ENCODE measurements around the gene CHRM1.

CHRM1 gene

GRCh38 chr11:62905296-62905695 is 15.9 kb downstream of the CHRM1 start:
- Mint-ChIP-seq H3K27ac (no peak overlapping the region), H3K36me3 (ENCODE audit: low read depth) (no peaks in the 10 kb centered on the region), H3K4me1 (ENCODE audit: low read depth) (peaks cover 17% of the 10 kb centered on the region), H3K9me3 (no peaks in the 10 kb centered on the region), H3K27me3 (ENCODE audit: low read depth) (peaks cover 29% of the 10 kb centered on the region), H3K4me3 (peak overlapping the region; percentile 30)
- no peak for DNase-seq (ENCODE audit: low spot score)

- Mint-ChIP-seq H3K27me3 (ENCODE audit: low read depth) (peaks cover 30% of the 10 kb centered on the region), H3K27ac (no peak overlapping the region), H3K36me3 (ENCODE audit: low read depth) (no peaks in the 10 kb centered on the region), H3K4me1 (ENCODE audit: low read depth) (peaks cover 17% of the 10 kb centered on the region), H3K4me3 (no peak overlapping the region), H3K9me3 (no peaks in the 10 kb centered on the region)
- DNase-seq (ENCODE audit: low spot score) = no peak
Measured at GRCh38 chr11:62902932-62903331, 18.2 kb downstream of the CHRM1 start.

DNA sequence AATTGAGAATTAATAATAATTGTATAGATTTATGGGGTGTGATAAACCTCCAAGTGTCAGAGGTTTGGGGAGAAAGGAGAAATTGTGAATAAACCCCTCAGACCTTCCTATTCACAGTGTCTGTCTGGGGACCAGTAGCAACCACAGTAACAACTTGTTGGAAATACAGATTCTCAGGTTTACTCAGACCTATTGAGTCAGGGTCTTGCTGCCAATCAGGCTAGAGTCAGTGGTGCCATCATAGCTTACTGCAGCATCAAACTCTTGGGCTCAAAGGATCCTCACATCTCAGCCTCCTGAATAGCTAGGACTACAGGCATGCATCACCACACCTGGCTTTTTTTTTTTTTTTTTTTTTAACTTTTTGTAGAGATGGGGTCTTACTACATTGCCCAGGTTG is 23.1 kb downstream of the CHRM1 start:
- Mint-ChIP-seq H3K36me3 (ENCODE audit: low read depth) (no peaks in the 10 kb centered on the region), H3K4me1 (ENCODE audit: low read depth) (peaks cover 8% of the 10 kb centered on the region), H3K9me3 (no peaks in the 10 kb centered on the region), H3K27ac (no peak overlapping the region), H3K4me3 (no peak overlapping the region), H3K27me3 (ENCODE audit: low read depth) (peaks cover 18% of the 10 kb centered on the region)
- DNase-seq (ENCODE audit: low spot score) = no peak

DNA sequence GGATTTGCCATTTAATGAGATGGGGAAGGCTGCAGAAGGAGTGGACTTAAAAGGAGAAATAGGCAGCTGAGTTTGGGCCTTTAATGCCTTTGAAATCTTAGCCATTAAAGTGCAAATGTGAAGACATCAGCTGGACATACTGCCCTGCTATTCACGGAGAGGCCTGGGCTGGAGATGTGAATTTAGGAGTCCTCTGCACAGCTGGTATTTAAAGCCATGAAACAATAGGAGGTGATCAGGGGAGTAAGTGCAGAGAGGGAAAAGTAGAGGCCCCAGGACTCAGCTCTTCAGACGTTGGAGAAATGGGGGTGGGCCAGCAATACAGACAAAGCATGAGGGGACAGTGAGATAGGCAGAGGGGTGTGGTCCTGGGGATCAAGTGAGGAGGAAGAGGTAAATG is 23.9 kb downstream of the CHRM1 start:
- Mint-ChIP-seq H3K9me3 (no peaks in the 10 kb centered on the region), H3K27ac (no peak overlapping the region), H3K4me3 (no peak overlapping the region), H3K36me3 (ENCODE audit: low read depth) (no peaks in the 10 kb centered on the region), H3K27me3 (ENCODE audit: low read depth) (peaks cover 17% of the 10 kb centered on the region), H3K4me1 (ENCODE audit: low read depth) (peaks cover 3% of the 10 kb centered on the region)
- DNase-seq (ENCODE audit: low spot score) = no peak

- H3K9me3 Mint-ChIP-seq = no peaks in the 10 kb centered on the region
- H3K27ac Mint-ChIP-seq = no peak overlapping the region
- DNase-seq (ENCODE audit: low spot score) = no peak
- no peaks in the 10 kb centered on the region for H3K36me3 Mint-ChIP-seq (ENCODE audit: low read depth)
- H3K4me1 Mint-ChIP-seq (ENCODE audit: low read depth) = peaks cover 2% of the 10 kb centered on the region
- no peak overlapping the region for H3K4me3 Mint-ChIP-seq
- H3K27me3 Mint-ChIP-seq (ENCODE audit: low read depth) = peaks cover 14% of the 10 kb centered on the region
Measured at GRCh38 chr11:62896049-62896448, 25.1 kb downstream of the CHRM1 start.

- Mint-ChIP-seq H3K9me3 (no peaks in the 10 kb centered on the region), H3K4me1 (ENCODE audit: low read depth) (peaks cover 2% of the 10 kb centered on the region), H3K36me3 (ENCODE audit: low read depth) (no peaks in the 10 kb centered on the region), H3K27me3 (ENCODE audit: low read depth) (peaks cover 13% of the 10 kb centered on the region), H3K27ac (no peak overlapping the region), H3K4me3 (no peak overlapping the region)
- no peak for DNase-seq (ENCODE audit: low spot score)
Measured at GRCh38 chr11:62895501-62895900, 25.7 kb downstream of the CHRM1 start.

DNA sequence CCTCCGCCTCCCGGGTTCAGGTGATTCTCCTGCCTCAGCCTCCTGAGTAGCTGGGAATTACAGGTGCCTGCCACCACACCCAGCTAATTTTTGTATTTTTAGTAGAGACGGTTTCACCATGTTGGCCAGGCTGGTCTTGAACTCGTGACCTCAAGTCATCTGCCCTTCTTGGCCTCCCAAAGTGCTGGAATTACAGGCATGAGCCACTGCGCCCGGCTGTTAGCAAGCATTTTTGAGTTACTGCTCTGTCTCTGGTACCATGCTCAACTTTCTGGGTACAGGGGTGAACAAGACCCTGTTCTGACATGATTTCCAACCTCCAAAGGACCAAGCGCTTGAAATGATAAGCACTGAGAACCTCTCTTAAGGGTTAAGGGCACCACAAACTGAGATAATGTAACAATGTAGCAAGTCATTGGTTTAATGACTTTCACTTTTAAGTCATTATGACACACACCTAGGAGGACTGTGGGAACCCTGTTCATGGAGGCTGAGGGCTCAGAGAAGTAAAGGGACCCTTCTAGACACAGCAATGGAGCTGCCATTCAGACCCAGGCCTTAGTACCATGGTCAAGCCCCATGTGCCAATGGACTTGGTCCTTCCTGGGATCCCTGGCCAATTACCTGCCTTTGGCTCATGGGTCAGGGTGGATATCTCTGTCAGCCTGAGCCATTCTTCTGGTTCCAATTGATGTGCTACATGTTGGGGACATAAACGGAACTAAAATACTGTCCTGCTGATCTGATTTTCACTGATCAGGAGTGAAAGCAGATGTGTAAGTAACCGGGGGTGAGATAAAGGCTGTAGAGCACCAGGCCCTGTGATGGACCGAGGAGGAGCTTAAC is 28.9 kb downstream of the CHRM1 start:
- Mint-ChIP-seq H3K4me1 (ENCODE audit: low read depth) (peaks cover 2% of the 10 kb centered on the region), H3K27me3 (ENCODE audit: low read depth) (peaks cover 4% of the 10 kb centered on the region), H3K27ac (no peak overlapping the region), H3K36me3 (ENCODE audit: low read depth) (peaks cover 27% of the 10 kb centered on the region), H3K4me3 (no peak overlapping the region), H3K9me3 (no peaks in the 10 kb centered on the region)
- DNase-seq (ENCODE audit: low spot score) = no peak

- Mint-ChIP-seq H3K4me3 (no peak overlapping the region), H3K27ac (no peak overlapping the region), H3K4me1 (ENCODE audit: low read depth) (peaks cover 13% of the 10 kb centered on the region), H3K27me3 (ENCODE audit: low read depth) (no peaks in the 10 kb centered on the region), H3K9me3 (no peaks in the 10 kb centered on the region), H3K36me3 (ENCODE audit: low read depth) (peaks cover 49% of the 10 kb centered on the region)
- no peak for DNase-seq (ENCODE audit: low spot score)
Measured at GRCh38 chr11:62889484-62890437, 31.4 kb downstream of the CHRM1 start.

DNA sequence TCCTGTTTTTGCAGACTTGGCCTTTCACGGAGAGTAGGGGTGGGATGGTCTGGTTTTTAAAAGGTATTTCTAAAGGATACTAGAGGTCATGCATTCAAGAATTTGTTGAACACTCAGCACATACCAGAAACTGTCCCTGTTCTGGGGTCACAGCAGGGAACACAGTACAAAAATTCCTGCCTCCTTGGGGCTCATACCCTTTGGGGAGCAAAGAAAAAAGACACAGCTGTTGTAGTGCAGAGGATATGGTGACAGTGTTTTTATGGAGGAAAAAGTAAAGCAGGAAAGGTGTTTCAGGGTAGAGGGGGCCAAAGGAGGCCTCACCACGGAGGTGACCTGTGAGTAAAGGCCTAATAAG is 32.1 kb downstream of the CHRM1 start:
- Mint-ChIP-seq H3K4me3 (no peak overlapping the region), H3K4me1 (ENCODE audit: low read depth) (peaks cover 17% of the 10 kb centered on the region), H3K27ac (no peak overlapping the region), H3K27me3 (ENCODE audit: low read depth) (no peaks in the 10 kb centered on the region), H3K36me3 (ENCODE audit: low read depth) (peaks cover 53% of the 10 kb centered on the region), H3K9me3 (no peaks in the 10 kb centered on the region)
- no peak for DNase-seq (ENCODE audit: low spot score)

GRCh38 chr11:62888406-62888805 is 32.8 kb downstream of the CHRM1 start:
- Mint-ChIP-seq H3K4me1 (ENCODE audit: low read depth) (peaks cover 24% of the 10 kb centered on the region), H3K36me3 (ENCODE audit: low read depth) (peaks cover 60% of the 10 kb centered on the region), H3K9me3 (no peaks in the 10 kb centered on the region), H3K4me3 (no peak overlapping the region), H3K27ac (no peak overlapping the region), H3K27me3 (ENCODE audit: low read depth) (no peaks in the 10 kb centered on the region)
- no peak for DNase-seq (ENCODE audit: low spot score)

DNA sequence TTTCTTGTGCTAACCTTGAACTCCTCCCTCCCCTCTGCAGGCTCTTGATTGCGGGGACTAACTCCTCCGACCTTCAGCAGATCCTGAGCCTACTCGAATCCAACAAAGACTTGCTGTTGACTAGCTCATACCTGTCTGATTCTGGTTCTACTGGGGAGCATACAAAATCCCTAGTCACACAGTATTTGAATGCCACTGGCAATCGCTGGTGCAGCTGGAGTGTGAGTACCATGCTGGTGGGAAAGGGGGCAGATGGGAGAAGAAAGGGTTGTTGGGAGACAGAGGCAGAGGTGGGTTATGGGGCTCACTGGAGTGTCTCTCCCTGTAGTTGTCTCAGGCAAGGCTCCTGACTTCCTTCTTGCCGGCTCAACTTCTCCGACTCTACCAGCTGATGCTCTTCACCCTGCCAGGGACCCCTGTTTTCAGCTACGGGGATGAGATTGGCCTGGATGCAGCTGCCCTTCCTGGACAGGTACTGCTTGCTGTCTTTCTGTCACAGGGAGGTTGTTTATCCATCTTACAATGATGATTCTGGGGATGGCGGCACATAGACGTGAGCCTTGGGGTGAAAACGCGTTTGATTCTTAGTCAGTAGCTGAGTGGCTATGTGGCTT is 35.9 kb downstream of the CHRM1 start:
- peaks cover 42% of the 10 kb centered on the region for H3K4me1 Mint-ChIP-seq (ENCODE audit: low read depth)
- H3K36me3 Mint-ChIP-seq (ENCODE audit: low read depth) = peaks cover 82% of the 10 kb centered on the region
- H3K27ac Mint-ChIP-seq = no peak overlapping the region
- no peak for DNase-seq (ENCODE audit: low spot score)
- H3K27me3 Mint-ChIP-seq (ENCODE audit: low read depth) = no peaks in the 10 kb centered on the region
- peak overlapping the region; percentile 56 for H3K4me3 Mint-ChIP-seq
- no peaks in the 10 kb centered on the region for H3K9me3 Mint-ChIP-seq

DNA sequence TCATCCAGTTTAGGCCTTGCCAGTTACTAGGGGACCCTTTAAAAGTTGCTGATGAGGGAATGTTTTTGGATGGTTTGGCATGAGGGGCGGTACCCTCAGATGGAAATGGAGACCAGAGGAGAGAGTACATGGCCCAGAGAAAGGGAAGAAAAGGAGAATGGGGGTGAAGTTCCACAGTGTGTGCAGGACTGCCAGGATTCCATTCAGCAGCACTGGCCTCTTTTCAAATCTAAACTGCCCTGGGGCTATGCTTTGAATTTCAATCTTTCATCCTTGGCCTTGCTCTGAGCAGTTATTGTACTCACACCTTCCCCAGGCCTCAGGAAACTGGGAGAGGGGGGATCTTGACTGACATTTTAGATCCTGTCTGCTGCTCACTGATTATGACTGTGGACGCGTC is 37.5 kb downstream of the CHRM1 start:
- DNase-seq (ENCODE audit: low spot score) = no peak
- H3K9me3 Mint-ChIP-seq = no peaks in the 10 kb centered on the region
- peak overlapping the region; percentile 95 for H3K4me3 Mint-ChIP-seq
- H3K27ac Mint-ChIP-seq = peak overlapping the region; percentile 71
- peaks cover 69% of the 10 kb centered on the region for H3K36me3 Mint-ChIP-seq (ENCODE audit: low read depth)
- peaks cover 51% of the 10 kb centered on the region for H3K4me1 Mint-ChIP-seq (ENCODE audit: low read depth)
- no peaks in the 10 kb centered on the region for H3K27me3 Mint-ChIP-seq (ENCODE audit: low read depth)

- Mint-ChIP-seq H3K36me3 (ENCODE audit: low read depth) (peaks cover 62% of the 10 kb centered on the region), H3K27ac (peak overlapping the region; percentile 100), H3K4me3 (peak overlapping the region; percentile 95), H3K4me1 (ENCODE audit: low read depth) (peaks cover 51% of the 10 kb centered on the region), H3K27me3 (ENCODE audit: low read depth) (no peaks in the 10 kb centered on the region), H3K9me3 (no peaks in the 10 kb centered on the region)
- DNase-seq (ENCODE audit: low spot score) = no peak
Measured at GRCh38 chr11:62882788-62883501, 38.2 kb downstream of the CHRM1 start.

Data from T-helper 2 cell treated with Interferon-gamma antibody and Interleukin-4, amounts not matched to agents 5 μg/mL and 100 μg/mL, for 36 hours (primary cell).